Measurements from ENCODE around the gene MRTFA.

GRCh38 chr22:40509401-40510134 lies 127.0 kb downstream of the MRTFA start:
- no peak for TF ChIP-seq CTCF (IDR thresholded peaks at IDR 0.05 in 8 of 11, conservative IDR thresholded peaks at IDR 0.05 in 3 of 11)
- peak in 1 of 3 donors; percentile 25 for TF ChIP-seq POLR2AphosphoS5 (IDR thresholded peaks at IDR 0.05)
